ENCODE results near the gene TNFAIP8. TPM values are rescaled to one million over a fixed set of nuclear protein-coding genes. Genes with fewer than 3 reads are reported as not detected.

The TNFAIP8 gene
- total RNA-seq, 1 donor from 2014 or later, result 18.8 TPM

DNA sequence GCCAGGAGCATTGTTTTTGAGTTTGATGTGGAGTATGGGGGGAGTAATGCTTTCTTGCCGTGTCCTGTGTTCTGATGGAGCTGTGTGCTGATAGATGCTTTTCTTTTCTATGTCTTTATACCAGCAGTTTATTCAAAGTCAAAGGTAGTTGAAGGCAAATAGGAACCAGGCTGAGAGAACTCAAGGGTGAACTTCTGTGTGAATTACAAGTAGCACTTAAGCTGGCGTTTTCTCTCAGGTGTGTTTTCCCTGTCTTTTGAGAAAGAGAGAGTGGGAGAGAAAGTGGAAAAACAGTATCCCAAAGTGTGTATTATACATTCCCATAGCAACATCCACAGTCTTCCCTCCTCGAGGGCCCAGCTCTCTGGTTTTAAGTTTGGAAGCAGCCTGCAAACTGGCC lies 1.5 kb downstream of the TNFAIP8 start:
- Histone ChIP-seq H3K9me3 (ENCODE audit: control insufficient read depth in 3 of 3, low read length in 3 of 3) (no peaks in the 10 kb centered on the region), H3K27me3 (ENCODE audit: control insufficient read depth in 3 of 3, insufficient read depth in 3 of 3, low read length in 3 of 3) (peaks cover 0 to 14% (median 11%) of the 10 kb centered on the region in 3 donors), H3K36me3 (ENCODE audit: control insufficient read depth in 3 of 3, insufficient read depth in 3 of 3, low read length in 3 of 3) (no peaks in the 10 kb centered on the region), H3K9ac (ENCODE audit: low read depth in 1 of 3, low read length in 3 of 3) (no peak overlapping the region), H3K4me1 (ENCODE audit: control insufficient read depth in 3 of 3, insufficient read depth in 3 of 3, low read length in 3 of 3) (peaks cover 7 to 9% (median 8%) of the 10 kb centered on the region in 3 donors), H3K27ac (ENCODE audit: low read depth, low read length) (no peak overlapping the region), H3K4me3 (ENCODE audit: low read length in 3 of 3) (peak overlapping the region in 1 of 3 donors; percentile 77)

DNA sequence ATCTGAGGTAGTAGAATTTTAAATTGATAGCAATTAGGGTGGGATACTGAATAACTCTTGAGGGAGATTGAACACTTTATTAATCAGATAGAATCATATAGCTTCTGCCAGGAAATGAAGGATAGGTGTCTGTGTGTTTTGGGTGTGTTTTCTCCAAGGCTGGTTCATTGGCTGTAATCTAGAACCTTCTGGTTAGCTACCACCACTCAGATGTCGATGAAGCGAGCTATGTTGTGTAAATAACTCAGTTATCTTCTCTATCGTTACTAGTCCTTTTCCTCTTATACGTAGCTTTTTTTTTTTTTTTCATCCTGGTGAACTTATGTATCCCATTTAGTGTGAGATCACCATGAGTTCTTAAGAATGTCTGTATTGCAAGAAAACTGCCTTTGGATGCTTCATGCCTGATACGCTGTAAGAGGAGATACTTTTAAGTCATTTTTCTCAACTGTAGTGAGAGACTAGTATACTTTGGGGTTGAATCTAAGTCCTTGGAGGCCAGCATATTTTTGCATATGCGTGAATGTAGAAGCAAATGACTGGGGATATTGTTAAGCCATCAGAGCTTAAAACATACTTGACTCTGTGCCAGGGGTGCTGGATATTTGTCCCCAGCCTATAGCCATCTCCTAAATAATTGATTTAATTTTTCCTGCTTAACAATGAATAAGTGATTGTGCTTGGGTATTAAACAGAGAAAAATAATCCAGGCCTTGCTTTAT lies 2.1 kb downstream of the TNFAIP8 start:
- H3K9ac ChIP-seq (ENCODE audit: low read depth in 1 of 3, low read length in 3 of 3), result no peak overlapping the region
- peaks cover 0 to 14% (median 11%) of the 10 kb centered on the region in 3 donors for H3K27me3 ChIP-seq (ENCODE audit: control insufficient read depth in 3 of 3, insufficient read depth in 3 of 3, low read length in 3 of 3)
- H3K4me3 ChIP-seq (ENCODE audit: low read length in 3 of 3), result no peak overlapping the region
- no peaks in the 10 kb centered on the region for H3K36me3 ChIP-seq (ENCODE audit: control insufficient read depth in 3 of 3, insufficient read depth in 3 of 3, low read length in 3 of 3)
- peaks cover 7 to 9% (median 8%) of the 10 kb centered on the region in 3 donors for H3K4me1 ChIP-seq (ENCODE audit: control insufficient read depth in 3 of 3, insufficient read depth in 3 of 3, low read length in 3 of 3)
- H3K9me3 ChIP-seq (ENCODE audit: control insufficient read depth in 3 of 3, low read length in 3 of 3), result no peaks in the 10 kb centered on the region
- no peak overlapping the region for H3K27ac ChIP-seq (ENCODE audit: low read depth, low read length)

DNA sequence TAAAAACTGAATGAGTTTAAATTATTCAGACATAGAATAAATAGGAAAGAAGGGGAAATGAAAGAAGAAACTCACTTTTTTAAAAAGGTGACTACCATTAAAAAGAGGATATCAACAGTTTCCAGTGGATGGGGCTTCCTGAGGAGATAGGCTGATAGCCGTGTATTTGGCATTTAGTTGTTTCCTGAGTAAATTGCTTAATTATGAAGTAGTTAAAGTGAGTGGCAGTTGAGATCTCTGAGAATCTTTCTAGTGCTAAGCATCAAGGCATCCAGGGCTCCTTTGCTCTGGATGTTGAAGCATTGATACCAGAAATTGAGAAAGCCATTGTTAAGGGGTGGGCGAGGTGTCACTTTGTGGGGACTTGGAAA lies 2.7 kb downstream of the TNFAIP8 start:
- Histone ChIP-seq H3K27me3 (ENCODE audit: control insufficient read depth in 3 of 3, insufficient read depth in 3 of 3, low read length in 3 of 3) (peaks cover 0 to 14% (median 11%) of the 10 kb centered on the region in 3 donors), H3K4me3 (ENCODE audit: low read length in 3 of 3) (no peak overlapping the region), H3K27ac (ENCODE audit: low read depth, low read length) (no peak overlapping the region), H3K36me3 (ENCODE audit: control insufficient read depth in 3 of 3, insufficient read depth in 3 of 3, low read length in 3 of 3) (no peaks in the 10 kb centered on the region), H3K9ac (ENCODE audit: low read depth in 1 of 3, low read length in 3 of 3) (no peak overlapping the region), H3K4me1 (ENCODE audit: control insufficient read depth in 3 of 3, insufficient read depth in 3 of 3, low read length in 3 of 3) (peaks cover 7 to 9% (median 8%) of the 10 kb centered on the region in 3 donors), H3K9me3 (ENCODE audit: control insufficient read depth in 3 of 3, low read length in 3 of 3) (no peaks in the 10 kb centered on the region)

DNA sequence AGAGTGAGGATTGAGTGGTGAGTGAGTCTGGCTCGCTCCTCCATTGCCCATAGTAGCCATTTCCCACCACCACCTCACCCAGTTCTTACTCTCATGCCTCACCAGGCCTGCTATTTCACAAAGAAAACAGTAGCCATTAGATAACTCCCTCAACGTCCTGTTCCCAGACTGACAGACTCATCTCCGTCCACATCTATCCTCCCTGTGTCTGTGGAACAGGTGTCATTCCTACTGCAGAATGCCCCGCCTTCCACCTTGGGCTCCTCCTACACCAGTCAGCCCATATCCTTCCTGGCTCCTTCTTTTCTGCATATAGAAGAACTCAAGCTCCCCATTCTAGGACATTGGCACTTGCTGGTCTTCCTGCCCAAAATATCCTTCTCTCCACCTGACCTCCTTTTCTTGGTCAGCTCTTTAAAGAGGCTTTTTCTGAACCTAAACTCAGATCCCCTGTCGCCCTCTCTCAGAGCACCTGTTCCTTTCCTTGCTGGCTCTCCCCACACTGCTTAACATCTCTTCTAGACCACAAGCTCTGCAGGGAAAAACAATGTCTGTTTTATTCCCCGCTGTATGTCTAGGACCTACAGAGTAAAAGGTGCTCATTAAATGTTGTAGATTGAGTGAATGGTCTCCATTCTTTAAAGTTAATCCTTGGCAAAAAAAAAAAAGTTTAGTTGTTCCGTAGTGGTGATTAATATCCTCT lies 3.2 kb downstream of the TNFAIP8 start:
- peaks cover 0 to 14% (median 7%) of the 10 kb centered on the region in 3 donors for H3K27me3 ChIP-seq (ENCODE audit: control insufficient read depth in 3 of 3, insufficient read depth in 3 of 3, low read length in 3 of 3)
- no peak overlapping the region for H3K4me3 ChIP-seq (ENCODE audit: low read length in 3 of 3)
- H3K27ac ChIP-seq (ENCODE audit: low read depth, low read length), result no peak overlapping the region
- H3K9me3 ChIP-seq (ENCODE audit: control insufficient read depth in 3 of 3, low read length in 3 of 3), result no peaks in the 10 kb centered on the region
- no peak overlapping the region for H3K9ac ChIP-seq (ENCODE audit: low read depth in 1 of 3, low read length in 3 of 3)
- H3K36me3 ChIP-seq (ENCODE audit: control insufficient read depth in 3 of 3, insufficient read depth in 3 of 3, low read length in 3 of 3), result no peaks in the 10 kb centered on the region
- H3K4me1 ChIP-seq (ENCODE audit: control insufficient read depth in 3 of 3, insufficient read depth in 3 of 3, low read length in 3 of 3), result peaks cover 7 to 9% (median 8%) of the 10 kb centered on the region in 3 donors

DNA sequence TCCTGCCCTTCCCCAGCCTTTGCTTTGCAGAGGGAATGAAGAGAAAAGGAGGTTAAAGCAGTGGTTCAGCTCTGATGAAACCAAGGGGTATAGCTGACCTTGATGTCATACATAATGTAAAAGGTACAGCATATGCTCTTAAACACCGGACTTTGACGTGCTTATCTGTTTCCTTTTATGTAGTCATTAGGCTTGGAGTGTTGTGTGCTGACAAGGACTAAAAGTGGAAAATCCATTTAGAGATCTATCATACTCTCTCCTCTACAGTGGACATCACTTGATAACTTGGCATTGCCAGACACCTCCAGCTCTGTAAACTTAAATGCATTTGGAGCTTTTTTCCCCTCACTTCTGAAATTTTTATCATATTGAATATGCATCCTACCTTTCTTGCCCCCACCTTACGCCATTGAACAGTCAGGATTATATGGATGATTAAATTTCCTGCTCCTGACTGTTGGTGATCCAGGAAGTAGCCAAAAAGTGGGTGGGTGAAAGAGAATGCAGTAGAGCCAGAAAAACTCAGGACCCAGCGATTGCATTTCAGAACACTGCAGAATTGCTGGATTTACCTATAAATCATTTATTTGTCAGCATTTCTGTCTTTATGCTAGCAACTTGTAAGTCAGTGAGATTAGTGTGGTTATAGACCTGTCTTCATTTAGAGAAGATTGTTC lies 4.1 kb downstream of the TNFAIP8 start:
- Histone ChIP-seq H3K9me3 (ENCODE audit: control insufficient read depth in 3 of 3, low read length in 3 of 3) (no peaks in the 10 kb centered on the region), H3K9ac (ENCODE audit: low read depth in 1 of 3, low read length in 3 of 3) (no peak overlapping the region), H3K27ac (ENCODE audit: low read depth, low read length) (no peak overlapping the region), H3K4me1 (ENCODE audit: control insufficient read depth in 3 of 3, insufficient read depth in 3 of 3, low read length in 3 of 3) (peaks cover 7 to 9% (median 8%) of the 10 kb centered on the region in 3 donors), H3K27me3 (ENCODE audit: control insufficient read depth in 3 of 3, insufficient read depth in 3 of 3, low read length in 3 of 3) (peaks cover 0 to 14% (median 5%) of the 10 kb centered on the region in 3 donors), H3K4me3 (ENCODE audit: low read length in 3 of 3) (no peak overlapping the region), H3K36me3 (ENCODE audit: control insufficient read depth in 3 of 3, insufficient read depth in 3 of 3, low read length in 3 of 3) (no peaks in the 10 kb centered on the region)

DNA sequence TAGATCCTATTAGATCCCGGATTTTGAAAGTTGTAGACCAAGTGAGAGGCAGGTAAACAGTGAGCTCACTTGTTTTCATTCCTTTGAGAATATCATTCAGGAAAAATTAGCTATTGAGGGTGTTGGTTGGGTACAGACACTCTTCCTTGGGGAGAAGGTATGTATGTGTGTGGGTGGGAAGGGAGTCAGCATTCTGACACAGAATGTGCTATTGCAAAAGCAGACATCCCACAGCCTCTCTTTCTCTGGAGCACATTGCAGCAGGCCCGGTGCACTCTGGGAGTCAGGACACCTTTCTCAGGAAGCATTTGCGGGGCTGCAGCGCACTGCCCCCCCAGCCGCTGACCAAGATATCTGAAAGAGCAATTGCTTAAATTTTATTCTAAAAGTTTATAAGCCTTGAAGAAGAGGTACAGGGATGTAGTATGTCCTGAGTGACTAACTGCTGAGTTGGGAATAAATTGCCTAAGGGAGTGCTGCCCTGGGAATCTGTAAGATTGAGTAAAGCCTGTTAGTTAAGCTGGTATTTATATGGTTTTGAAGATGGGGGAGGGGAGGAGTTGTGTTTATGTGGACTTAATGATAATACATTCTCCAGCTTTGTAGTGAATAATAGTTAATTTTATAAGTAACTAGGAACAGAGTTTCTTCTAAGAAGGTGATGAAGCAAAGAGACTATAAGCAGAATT lies 5.2 kb downstream of the TNFAIP8 start:
- Histone ChIP-seq H3K9ac (ENCODE audit: low read depth in 1 of 3, low read length in 3 of 3) (no peak overlapping the region), H3K4me1 (ENCODE audit: control insufficient read depth in 3 of 3, insufficient read depth in 3 of 3, low read length in 3 of 3) (peaks cover 3 to 7% (median 4%) of the 10 kb centered on the region in 3 donors), H3K4me3 (ENCODE audit: low read length in 3 of 3) (no peak overlapping the region), H3K36me3 (ENCODE audit: control insufficient read depth in 3 of 3, insufficient read depth in 3 of 3, low read length in 3 of 3) (no peaks in the 10 kb centered on the region), H3K27me3 (ENCODE audit: control insufficient read depth in 3 of 3, insufficient read depth in 3 of 3, low read length in 3 of 3) (peaks cover 0 to 7% (median 0%) of the 10 kb centered on the region in 3 donors), H3K27ac (ENCODE audit: low read depth, low read length) (no peak overlapping the region), H3K9me3 (ENCODE audit: control insufficient read depth in 3 of 3, low read length in 3 of 3) (no peaks in the 10 kb centered on the region)

DNA sequence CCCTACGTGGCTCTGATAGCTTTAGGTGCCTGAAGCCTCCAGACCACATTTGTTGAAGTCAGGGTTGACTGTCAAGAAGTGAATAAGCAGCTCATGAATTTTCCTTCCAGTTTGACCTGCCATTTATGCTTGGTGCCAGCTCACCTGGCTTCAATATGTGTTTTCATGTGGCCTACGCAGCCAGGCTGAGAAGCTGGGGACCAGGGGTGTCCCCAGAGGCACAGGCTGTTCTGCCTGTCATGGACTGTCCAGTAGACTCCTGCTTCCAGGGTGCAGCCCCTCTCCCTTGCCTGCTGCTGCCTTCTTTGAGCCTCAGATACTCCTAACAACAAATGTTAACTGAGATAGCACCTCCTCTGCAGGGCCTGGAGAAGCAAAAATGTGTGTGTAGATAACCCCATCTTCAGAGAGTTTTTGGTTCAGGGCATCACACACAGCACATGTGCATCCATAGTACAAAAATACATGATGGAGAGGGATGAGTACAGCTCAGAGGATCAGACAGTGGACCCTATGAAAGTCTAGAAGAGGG lies 5.8 kb downstream of the TNFAIP8 start:
- H3K27ac ChIP-seq (ENCODE audit: low read depth, low read length), result no peak overlapping the region
- no peaks in the 10 kb centered on the region for H3K36me3 ChIP-seq (ENCODE audit: control insufficient read depth in 3 of 3, insufficient read depth in 3 of 3, low read length in 3 of 3)
- peaks cover 0 to under 1% (median 0%) of the 10 kb centered on the region in 3 donors for H3K27me3 ChIP-seq (ENCODE audit: control insufficient read depth in 3 of 3, insufficient read depth in 3 of 3, low read length in 3 of 3)
- peaks cover 2 to 8% (median 5%) of the 10 kb centered on the region in 3 donors for H3K4me1 ChIP-seq (ENCODE audit: control insufficient read depth in 3 of 3, insufficient read depth in 3 of 3, low read length in 3 of 3)
- H3K9me3 ChIP-seq (ENCODE audit: control insufficient read depth in 3 of 3, low read length in 3 of 3), result no peaks in the 10 kb centered on the region
- no peak overlapping the region for H3K4me3 ChIP-seq (ENCODE audit: low read length in 3 of 3)
- H3K9ac ChIP-seq (ENCODE audit: low read depth in 1 of 3, low read length in 3 of 3), result peak overlapping the region in 1 of 3 donors; percentile 21

DNA sequence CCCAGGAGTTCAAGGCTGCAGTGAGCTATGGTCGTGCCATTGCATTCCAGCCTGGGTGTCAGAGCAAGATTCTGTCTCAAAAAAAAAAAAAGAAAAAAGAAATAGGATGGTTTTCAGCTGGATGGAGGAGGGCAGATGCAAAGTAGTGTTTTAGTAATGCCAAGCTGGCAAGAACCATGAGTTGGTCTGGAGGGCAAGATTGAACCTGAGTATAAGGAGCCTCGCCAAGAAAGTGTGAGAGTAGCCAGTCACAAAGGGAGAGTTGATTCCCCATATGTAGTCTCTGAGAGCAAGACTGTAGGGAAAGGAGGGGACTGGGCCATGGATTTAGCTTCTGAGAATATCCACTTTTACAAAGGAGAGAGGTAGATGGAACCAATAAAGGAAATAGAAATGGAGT lies 6.9 kb downstream of the TNFAIP8 start:
- no peak overlapping the region for H3K27ac ChIP-seq (ENCODE audit: low read depth, low read length)
- no peaks in the 10 kb centered on the region for H3K27me3 ChIP-seq (ENCODE audit: control insufficient read depth in 3 of 3, insufficient read depth in 3 of 3, low read length in 3 of 3)
- no peak overlapping the region for H3K9ac ChIP-seq (ENCODE audit: low read depth in 1 of 3, low read length in 3 of 3)
- no peaks in the 10 kb centered on the region for H3K36me3 ChIP-seq (ENCODE audit: control insufficient read depth in 3 of 3, insufficient read depth in 3 of 3, low read length in 3 of 3)
- H3K4me3 ChIP-seq (ENCODE audit: low read length in 3 of 3), result no peak overlapping the region
- peaks cover 2 to 5% (median 5%) of the 10 kb centered on the region in 3 donors for H3K4me1 ChIP-seq (ENCODE audit: control insufficient read depth in 3 of 3, insufficient read depth in 3 of 3, low read length in 3 of 3)
- H3K9me3 ChIP-seq (ENCODE audit: control insufficient read depth in 3 of 3, low read length in 3 of 3), result no peaks in the 10 kb centered on the region

DNA sequence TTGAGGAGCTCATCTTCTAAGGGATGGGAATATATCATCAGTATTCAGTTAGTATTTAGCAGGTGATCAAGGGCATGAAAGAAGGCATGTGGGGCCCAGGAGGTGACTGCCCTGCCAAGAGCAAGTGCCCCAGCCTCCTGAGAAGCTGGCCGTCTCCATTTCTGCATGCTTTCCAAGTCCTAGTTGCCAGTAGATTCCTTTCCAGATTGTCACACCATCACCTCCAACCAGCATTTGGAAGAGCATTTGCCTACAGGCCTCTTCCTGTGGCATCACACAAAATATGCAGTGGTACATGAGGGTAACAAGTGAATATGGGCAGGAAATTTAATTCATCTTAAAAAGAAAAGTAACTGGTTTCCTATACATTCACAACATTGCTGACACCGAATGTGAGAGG lies 7.5 kb downstream of the TNFAIP8 start:
- Histone ChIP-seq H3K4me1 (ENCODE audit: control insufficient read depth in 3 of 3, insufficient read depth in 3 of 3, low read length in 3 of 3) (peaks cover 2 to 5% (median 5%) of the 10 kb centered on the region in 3 donors), H3K9ac (ENCODE audit: low read depth in 1 of 3, low read length in 3 of 3) (no peak overlapping the region), H3K27ac (ENCODE audit: low read depth, low read length) (no peak overlapping the region), H3K9me3 (ENCODE audit: control insufficient read depth in 3 of 3, low read length in 3 of 3) (no peaks in the 10 kb centered on the region), H3K4me3 (ENCODE audit: low read length in 3 of 3) (no peak overlapping the region), H3K36me3 (ENCODE audit: control insufficient read depth in 3 of 3, insufficient read depth in 3 of 3, low read length in 3 of 3) (no peaks in the 10 kb centered on the region), H3K27me3 (ENCODE audit: control insufficient read depth in 3 of 3, insufficient read depth in 3 of 3, low read length in 3 of 3) (no peaks in the 10 kb centered on the region)

Data from skeletal muscle tissue (tissue), 4 donors.